Skeletal muscle satellite cell (primary cell): ENCODE results near the gene MICU1.

Experiments
- H3K27me3 ChIP-seq: 2 replicates; pipeline ENCODE4 v1.7.0; 2013; ENCODE audit warnings: low read length; ENCODE audit not compliant: control insufficient read depth, insufficient read depth
- H3K36me3 ChIP-seq: 2 replicates; pipeline ENCODE4 v1.7.0; 2013; ENCODE audit warnings: mild to moderate bottlenecking, control low read depth, low read length; ENCODE audit not compliant: insufficient read depth
- H3K4me1 ChIP-seq: 2 replicates; pipeline ENCODE4 v1.7.0; 2013; ENCODE audit warnings: low read length; ENCODE audit not compliant: control insufficient read depth, insufficient read depth
- H3K4me2 ChIP-seq: 2 replicates; pipeline ENCODE4 v1.7.0; 2013; ENCODE audit warnings: mild to moderate bottlenecking, low read length
- H3K4me3 ChIP-seq: 2 replicates; pipeline ENCODE4 v1.7.0; 2013; ENCODE audit warnings: low read length
- H3K9ac ChIP-seq: 2 replicates; pipeline ENCODE4 v1.7.0; 2013; ENCODE audit warnings: mild to moderate bottlenecking, low read depth, low read length, moderate library complexity
- H3K9me3 ChIP-seq: replicated peaks from 2 replicates; pipeline ENCODE4 v1.7.0; 2013; ENCODE audit warnings: mild to moderate bottlenecking, control low read depth, low read length

MICU1 gene

DNA sequence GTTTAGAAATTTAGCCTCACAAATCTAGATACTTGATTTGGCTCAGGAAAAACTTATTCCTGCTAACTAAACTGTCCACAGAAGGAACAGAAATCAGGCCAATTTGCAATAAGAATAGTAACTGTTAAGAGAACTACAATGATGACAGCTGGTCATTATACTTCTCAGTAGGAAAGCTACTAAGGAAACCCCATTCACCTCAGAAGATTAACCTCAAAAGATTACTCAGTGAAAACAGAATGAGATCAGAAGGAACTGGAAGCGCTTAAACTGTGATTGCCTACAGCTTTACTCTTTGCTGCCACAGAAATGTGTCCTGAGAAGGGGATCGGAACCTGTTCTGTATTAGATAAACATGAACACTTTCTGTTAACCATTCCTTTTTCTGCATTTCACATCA lies 246.8 kb downstream of the MICU1 start:
- H3K4me3 ChIP-seq, result no peak overlapping the region
- peaks cover 5% of the 10 kb centered on the region for H3K4me1 ChIP-seq
- H3K9ac ChIP-seq, result no peak overlapping the region
- no peaks in the 10 kb centered on the region for H3K36me3 ChIP-seq
- H3K27me3 ChIP-seq, result no peaks in the 10 kb centered on the region
- no peaks in the 10 kb centered on the region for H3K9me3 ChIP-seq
- no peak overlapping the region for H3K4me2 ChIP-seq

DNA sequence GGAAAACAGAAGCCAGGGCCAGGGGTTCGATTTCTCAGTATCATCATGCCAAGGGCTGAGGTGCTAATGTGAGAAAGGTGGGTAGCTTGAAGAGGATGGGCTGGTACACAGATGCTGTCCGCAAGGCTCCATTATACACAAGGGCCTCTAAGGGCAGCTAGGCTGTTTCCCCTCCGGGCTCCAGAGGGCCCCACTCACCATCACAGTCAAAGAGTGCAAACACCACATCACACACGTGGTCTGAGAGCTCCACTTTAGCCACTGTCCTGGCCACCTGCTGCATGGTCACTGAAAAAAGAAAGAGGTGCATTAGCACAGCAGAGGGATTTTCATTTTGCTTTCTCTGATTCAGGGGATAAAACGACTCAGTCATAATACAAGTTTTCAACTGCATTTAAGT lies 250.3 kb downstream of the MICU1 start:
- Histone ChIP-seq H3K4me3 (no peak overlapping the region), H3K9me3 (no peaks in the 10 kb centered on the region), H3K4me2 (no peak overlapping the region), H3K9ac (no peak overlapping the region), H3K36me3 (no peaks in the 10 kb centered on the region), H3K4me1 (peaks cover 5% of the 10 kb centered on the region), H3K27me3 (no peaks in the 10 kb centered on the region)

DNA sequence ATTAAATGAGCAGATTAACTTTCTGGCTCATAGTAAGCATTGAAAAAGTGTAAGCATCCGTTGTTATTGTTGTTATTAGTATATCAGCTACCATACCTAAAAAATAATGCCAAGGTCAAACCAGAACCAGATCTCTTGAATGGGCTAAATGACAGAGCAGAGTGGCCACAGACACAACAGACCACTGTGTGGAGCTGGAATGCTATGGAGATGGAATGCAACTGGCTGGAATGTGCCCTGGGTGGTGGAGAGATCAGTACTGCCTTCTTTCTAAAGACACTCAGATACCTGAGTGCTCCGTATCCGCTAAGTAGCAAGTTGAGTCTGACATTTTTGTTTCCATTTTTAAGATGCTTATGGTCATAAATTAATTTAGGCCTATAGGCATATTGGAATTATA lies 250.7 kb downstream of the MICU1 start:
- peaks cover 5% of the 10 kb centered on the region for H3K4me1 ChIP-seq
- no peaks in the 10 kb centered on the region for H3K27me3 ChIP-seq
- H3K9ac ChIP-seq, result no peak overlapping the region
- H3K4me3 ChIP-seq, result no peak overlapping the region
- H3K9me3 ChIP-seq, result no peaks in the 10 kb centered on the region
- H3K4me2 ChIP-seq, result no peak overlapping the region
- no peaks in the 10 kb centered on the region for H3K36me3 ChIP-seq

DNA sequence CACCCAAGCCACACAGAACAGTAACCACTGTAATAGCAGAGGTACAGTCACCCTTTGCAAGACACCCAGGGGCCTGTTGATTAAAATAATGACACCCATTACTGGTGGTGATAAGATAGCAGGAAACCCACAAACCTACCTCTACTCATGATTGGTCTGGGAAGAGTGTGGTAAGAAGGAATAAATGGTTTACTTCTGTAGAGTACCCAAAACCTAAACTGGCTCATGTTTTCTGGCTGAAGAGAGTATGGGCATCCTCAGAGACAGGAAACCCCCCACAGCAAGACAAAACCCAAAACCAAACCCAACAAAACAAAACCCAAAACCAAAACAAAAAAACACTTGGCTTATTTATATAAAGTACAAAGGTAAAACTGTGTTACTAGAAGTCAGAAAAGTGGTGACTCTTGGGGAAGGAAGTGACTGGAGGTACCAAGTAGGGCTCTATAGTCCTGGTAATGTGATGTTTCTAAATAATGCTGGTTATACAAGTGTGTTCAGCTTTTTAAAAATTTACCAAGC lies 255.6 kb downstream of the MICU1 start:
- Histone ChIP-seq H3K4me1 (peaks cover 8% of the 10 kb centered on the region), H3K27me3 (no peaks in the 10 kb centered on the region), H3K4me3 (no peak overlapping the region), H3K9me3 (no peaks in the 10 kb centered on the region), H3K36me3 (peaks cover 13% of the 10 kb centered on the region), H3K9ac (no peak overlapping the region), H3K4me2 (no peak overlapping the region)

DNA sequence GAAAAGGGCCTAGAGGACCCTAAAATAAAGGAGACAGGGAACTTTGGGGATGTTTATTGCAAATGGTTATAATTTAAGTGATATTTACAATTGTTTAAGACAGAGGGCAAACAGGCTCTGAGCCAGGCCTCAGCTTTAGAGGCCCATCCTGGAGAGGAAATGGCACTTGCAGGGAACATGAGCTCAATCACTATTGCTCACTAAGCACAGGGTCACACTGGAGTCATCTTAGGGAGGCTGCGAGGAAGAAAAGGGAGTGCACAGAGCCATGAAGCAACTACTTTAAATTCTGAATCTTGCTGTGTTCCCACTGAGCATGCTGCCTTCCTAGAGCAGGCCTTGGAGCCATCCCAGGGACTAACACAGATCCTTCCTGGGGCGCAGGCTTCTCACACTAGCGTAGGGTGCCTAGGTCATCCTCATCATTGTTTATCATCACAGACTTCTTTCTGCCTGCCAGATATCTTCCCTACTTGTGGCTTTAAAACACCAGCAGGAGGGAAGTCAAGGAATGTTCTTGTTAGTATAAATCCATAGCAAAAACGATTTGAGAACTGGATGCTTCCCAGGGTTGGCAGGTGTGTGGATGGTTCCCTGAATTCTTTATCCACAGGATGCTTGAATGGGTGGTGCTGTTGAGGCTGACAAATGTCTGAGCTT lies 258.4 kb downstream of the MICU1 start:
- Histone ChIP-seq H3K4me1 (peaks cover 26% of the 10 kb centered on the region), H3K9me3 (no peaks in the 10 kb centered on the region), H3K36me3 (peaks cover 13% of the 10 kb centered on the region), H3K4me2 (no peak overlapping the region), H3K4me3 (no peak overlapping the region), H3K9ac (no peak overlapping the region), H3K27me3 (no peaks in the 10 kb centered on the region)

DNA sequence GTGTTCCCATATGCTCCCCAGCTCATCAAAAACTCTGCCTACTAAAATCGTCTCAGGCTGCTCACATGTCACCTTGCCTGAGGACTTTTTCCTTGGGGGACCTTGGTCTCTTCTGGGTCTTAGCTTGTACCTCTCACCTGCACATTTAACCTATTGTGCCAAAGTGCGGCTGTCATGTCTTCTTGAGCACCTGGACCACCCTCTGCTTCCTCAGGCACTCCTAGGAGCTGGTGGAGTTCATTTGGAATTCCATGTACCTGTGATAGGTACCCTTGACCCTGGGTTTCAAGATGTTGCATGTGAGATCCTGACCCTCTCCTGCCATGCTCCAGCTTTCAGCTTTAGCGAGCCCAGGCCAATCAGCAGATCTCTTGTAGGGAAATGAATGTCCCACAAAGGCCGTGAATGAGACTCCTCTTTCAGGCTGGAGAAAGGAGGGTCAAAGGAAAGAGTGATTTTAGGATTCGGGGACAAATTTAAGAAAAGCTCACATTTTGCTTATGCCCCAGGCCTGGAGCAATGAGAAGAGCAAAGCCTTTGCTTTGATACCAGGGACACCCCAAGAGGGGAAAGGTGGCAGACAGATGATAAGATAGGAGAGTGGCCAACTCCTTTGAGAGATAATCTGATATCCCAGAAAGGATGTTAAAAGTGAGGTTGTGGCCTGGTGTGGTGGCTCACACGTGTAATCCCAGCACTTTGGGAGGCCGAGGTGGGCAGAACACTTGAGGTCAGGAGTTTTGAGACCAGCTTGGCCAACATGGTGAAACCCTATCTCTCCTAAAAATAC lies 260.6 kb downstream of the MICU1 start:
- Histone ChIP-seq H3K9ac (no peak overlapping the region), H3K4me1 (peaks cover 26% of the 10 kb centered on the region), H3K4me3 (no peak overlapping the region), H3K4me2 (no peak overlapping the region), H3K27me3 (no peaks in the 10 kb centered on the region), H3K36me3 (peaks cover 13% of the 10 kb centered on the region), H3K9me3 (no peaks in the 10 kb centered on the region)

DNA sequence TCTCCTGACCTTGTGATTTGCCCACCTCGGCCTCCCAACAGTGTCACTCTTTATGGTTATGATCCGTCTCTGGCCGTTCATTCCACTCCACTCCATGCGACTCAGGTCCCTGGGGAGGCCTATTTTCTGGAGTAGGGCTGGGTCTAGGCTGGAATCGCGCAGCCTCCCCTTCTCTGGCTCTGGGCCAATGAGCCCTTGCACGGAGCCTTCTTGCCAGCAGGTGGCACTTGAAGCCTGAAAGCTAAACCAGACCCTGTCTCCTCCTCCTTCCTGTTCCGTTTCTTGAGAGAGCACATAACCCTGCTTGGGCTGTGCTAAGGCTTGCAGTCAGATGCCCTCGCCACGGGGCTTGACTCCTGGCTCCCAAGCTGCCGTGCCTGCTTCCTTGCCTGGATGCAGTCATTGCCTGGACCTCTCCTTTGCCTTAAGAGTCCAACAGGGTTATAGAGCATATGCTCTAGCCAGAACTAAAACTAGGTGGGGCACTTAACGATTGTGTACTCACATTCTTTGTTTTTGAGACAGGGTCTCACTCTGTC lies 261.6 kb downstream of the MICU1 start:
- H3K36me3 ChIP-seq, result peaks cover 13% of the 10 kb centered on the region
- H3K4me3 ChIP-seq, result peak overlapping the region; percentile 31
- H3K9ac ChIP-seq, result peak overlapping the region; percentile 58
- H3K4me2 ChIP-seq, result peak overlapping the region; percentile 67
- no peaks in the 10 kb centered on the region for H3K9me3 ChIP-seq
- peaks cover 26% of the 10 kb centered on the region for H3K4me1 ChIP-seq
- H3K27me3 ChIP-seq, result no peaks in the 10 kb centered on the region

DNA sequence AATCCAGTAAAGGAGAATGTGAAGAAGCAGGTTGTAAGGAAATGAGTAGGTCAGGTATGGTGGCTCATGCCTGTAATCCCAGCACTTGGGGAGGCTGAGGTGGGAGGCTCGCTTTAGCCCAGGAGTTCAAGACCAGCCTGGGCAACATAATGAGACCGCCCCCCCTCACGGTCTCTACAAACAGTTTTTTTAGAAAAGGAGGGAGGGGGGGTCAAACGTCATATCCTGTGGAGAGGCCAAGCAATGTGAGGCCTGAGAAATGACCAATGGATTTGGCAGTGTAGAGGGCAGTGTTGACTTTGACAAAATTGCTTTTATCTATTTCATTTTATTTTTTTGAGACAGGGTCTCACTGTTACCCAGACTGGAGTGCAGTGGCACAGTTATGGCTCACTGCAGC lies 268.9 kb downstream of the MICU1 start:
- H3K4me2 ChIP-seq, result no peak overlapping the region
- no peak overlapping the region for H3K4me3 ChIP-seq

DNA sequence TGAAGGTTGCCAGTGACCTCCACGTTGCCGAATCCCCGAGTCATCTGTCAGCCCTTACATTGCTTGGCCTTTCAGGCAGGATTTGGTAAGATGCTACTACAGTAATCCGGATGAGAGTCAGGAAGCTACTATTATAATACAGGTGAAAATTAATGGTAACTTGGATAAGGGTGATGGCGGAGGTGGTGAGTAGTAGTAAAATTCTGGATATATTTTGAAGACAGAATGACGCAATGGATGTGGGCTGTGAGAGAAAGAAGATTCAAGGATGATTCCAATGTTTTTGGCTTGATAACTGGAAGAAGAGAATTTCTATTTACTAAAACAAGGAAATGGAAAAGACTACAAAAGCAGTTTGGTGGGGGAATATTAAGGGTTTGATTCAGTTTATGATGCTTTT lies 269.8 kb downstream of the MICU1 start:
- Histone ChIP-seq H3K36me3 (peaks cover 6% of the 10 kb centered on the region), H3K27me3 (no peaks in the 10 kb centered on the region), H3K9me3 (no peaks in the 10 kb centered on the region), H3K4me1 (peaks cover 13% of the 10 kb centered on the region), H3K4me3 (no peak overlapping the region), H3K4me2 (no peak overlapping the region), H3K9ac (no peak overlapping the region)

More for the DNA sequence above, 268.9 kb downstream of the MICU1 start:
- Histone ChIP-seq H3K36me3 (no peaks in the 10 kb centered on the region), H3K9ac (no peak overlapping the region), H3K27me3 (no peaks in the 10 kb centered on the region), H3K4me1 (peaks cover 13% of the 10 kb centered on the region), H3K9me3 (no peaks in the 10 kb centered on the region)

DNA sequence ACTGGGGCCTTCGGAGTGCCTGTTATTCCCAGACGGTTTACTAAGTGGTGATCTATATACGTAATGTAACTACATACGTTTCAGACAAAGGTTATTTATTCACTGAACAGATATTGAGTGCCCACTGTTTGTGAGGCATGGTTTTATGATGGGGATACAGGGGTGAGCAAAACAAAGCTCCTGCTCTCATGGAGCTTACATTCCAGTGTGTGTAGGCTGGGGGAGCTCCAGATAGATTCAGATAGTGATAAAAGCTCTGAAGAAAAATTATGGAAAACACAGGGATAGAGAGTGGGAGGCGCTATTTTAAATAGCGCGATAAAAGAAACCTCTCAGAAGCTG lies 270.7 kb downstream of the MICU1 start:
- Histone ChIP-seq H3K9ac (peak overlapping the region; percentile 99), H3K4me1 (peaks cover 13% of the 10 kb centered on the region), H3K4me3 (peak overlapping the region; percentile 98)

DNA sequence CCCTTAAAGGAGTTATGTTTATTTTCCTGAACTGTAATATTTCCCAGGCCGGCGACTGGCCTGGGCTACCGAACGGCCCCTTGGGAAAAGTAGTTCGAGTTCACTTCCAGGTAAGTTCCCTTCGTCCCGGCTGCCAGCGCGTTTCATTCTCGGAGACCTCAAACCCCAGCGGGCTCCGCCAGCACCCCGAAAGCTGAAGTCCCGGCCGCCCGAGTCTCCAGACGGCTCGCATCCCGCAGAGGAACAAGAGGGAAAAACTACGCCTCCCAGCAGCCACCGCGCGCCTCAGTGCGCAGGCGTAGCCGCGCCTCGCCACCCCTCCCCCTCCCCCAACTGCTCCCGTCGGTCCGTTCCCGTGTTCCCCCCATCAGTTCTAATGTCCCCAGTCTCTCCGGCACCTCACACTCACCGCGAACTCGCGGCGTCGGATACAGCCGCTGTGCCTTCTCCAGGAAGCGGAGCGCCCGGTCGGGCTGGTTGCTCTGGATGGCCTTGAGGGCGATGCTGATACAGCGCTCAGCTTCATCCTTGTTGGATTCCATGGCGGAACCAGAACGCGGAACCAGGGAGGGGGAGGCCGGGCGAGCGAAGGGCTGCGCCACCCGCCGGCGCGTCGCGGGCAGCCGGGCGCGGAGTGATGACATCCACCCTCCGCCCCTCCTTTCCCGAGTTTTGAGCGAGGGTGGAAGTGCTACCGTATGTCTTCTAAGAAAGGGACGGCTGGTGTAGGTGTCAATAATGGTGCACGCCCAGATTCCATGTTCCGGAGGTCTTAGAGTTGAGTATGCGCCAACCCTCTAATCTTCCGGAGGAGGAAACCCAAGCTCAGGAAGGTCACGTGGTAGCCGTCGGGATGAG lies 271.3 kb downstream of the MICU1 start, which contains the start of gene DNAJB12:
DNAJB12 (minus strand) TSS at position 564 of the 858 bp plus-strand sequence; CDS start at position 542, 22 bp downstream.
- H3K4me2 ChIP-seq, result peak within 1 kb of the TSS; percentile 83
- H3K4me3 ChIP-seq, result peak within 1 kb of the TSS; percentile 98
- peaks cover 13% of the 10 kb centered on the region for H3K4me1 ChIP-seq
- no peaks in the 10 kb centered on the region for H3K27me3 ChIP-seq
- H3K36me3 ChIP-seq, result peaks cover 11% of the 10 kb centered on the region
- peak within 1 kb of the TSS; percentile 99 for H3K9ac ChIP-seq
- H3K9me3 ChIP-seq, result no peaks in the 10 kb centered on the region

More for the DNA sequence above, 270.7 kb downstream of the MICU1 start:
- peaks cover 7% of the 10 kb centered on the region for H3K36me3 ChIP-seq
- no peaks in the 10 kb centered on the region for H3K9me3 ChIP-seq
- H3K27me3 ChIP-seq, result no peaks in the 10 kb centered on the region
- peak overlapping the region; percentile 83 for H3K4me2 ChIP-seq
